HCT116 (cell line): Measurements from ENCODE around the gene MYO1E. TPM values are rescaled to one million over a fixed set of nuclear protein-coding genes. Genes with fewer than 3 reads are reported as not detected.

Experiments used
- ATAC-seq: fragments of 200-7000 bp; cut with Tn5 transposase; 2 replicates; pipeline ENCODE4 v1.9.1; 2020; ENCODE audit warnings: mild to moderate bottlenecking, moderate library complexity
- BruUV-seq: library from RNA; stranded (reverse); fragments of 400-500 nt; replicated peaks from 2 replicates; lab custom pipeline; 2021; lab: Mats Ljungman, UMichigan
- CTCF ChIA-PET: fragments of 300-600 bp; sonication (Branson Sonifier 250); formaldehyde crosslinking; loops from one replicate; lab custom pipeline; 2021; ENCODE audit warnings: antibody characterized with exemption; lab: Charles Lee
- POLR2A ChIA-PET: fragments of 300-600, 350-600 bp; sonication (Branson Sonifier 250); formaldehyde crosslinking; loops from one replicate; lab custom pipeline; 2021; ENCODE audit warnings: antibody characterized with exemption; lab: Charles Lee
- RAD21 ChIA-PET, 2 experiments: fragments of 300-600 bp; sonication (Branson Sonifier 250); formaldehyde crosslinking; loops; one replicate each; lab custom pipeline; 2023; ENCODE audit warnings: low total read pairs in 2 of 2; ENCODE audit not compliant: uncharacterized antibody in 2 of 2, unreplicated experiment in 2 of 2, low non-redundant PET in 1 of 2; lab: Charles Lee
- DNase-seq: peaks from one replicate; pipeline ENCODE4 v3.0.0-alpha.2; 2010; ENCODE audit warnings: low read depth, low spot score
- H2AFZ ChIP-seq: fragments of 200-600 bp; shearing (Covaris generic), sonication (generic); 2 replicates; pipeline ENCODE4 v1.6.1; 2017; ENCODE audit warnings: low read depth, mixed run types, mixed read lengths, antibody characterized with exemption, low read length; ENCODE audit not compliant: poor library complexity, severe bottlenecking
- H3K27ac ChIP-seq: 2 replicates; pipeline ENCODE4 v1.5.1; 2012; ENCODE audit warnings: low read depth, low read length
- H3K27me3 ChIP-seq: fragments of 200-600 bp; sonication (generic); 2 replicates; pipeline ENCODE4 v1.6.1; 2016; ENCODE audit warnings: mixed run types, low read length, mixed read lengths; ENCODE audit not compliant: insufficient read depth
- H3K36me3 ChIP-seq, 2 experiments: fragments of 200-500 bp in 1 of 2; fragments of 200-600 bp in 1 of 2; sonication (Bioruptor generic) in 1 of 2; sonication (generic) in 1 of 2; 2 replicates each; pipeline versions ENCODE4 v1.5.1 to v1.6.1; 2014 to 2016; ENCODE audit warnings: low read length in 2 of 2, inconsistent platforms in 1 of 2, mixed read lengths in 1 of 2, mixed run types in 1 of 2; ENCODE audit not compliant: insufficient read depth in 2 of 2, control insufficient read depth in 1 of 2
- H3K4me1 ChIP-seq, 2 experiments: fragments of 200-600 bp in 1 of 2; sonication (generic) in 1 of 2; 2 replicates each; pipeline versions ENCODE4 v1.5.1 to v1.6.1; 2012 to 2017; ENCODE audit warnings: low read length in 2 of 2, inconsistent platforms in 1 of 2, mild to moderate bottlenecking in 1 of 2, mixed read lengths in 1 of 2, mixed run types in 1 of 2, moderate library complexity in 1 of 2; ENCODE audit not compliant: insufficient read depth in 2 of 2, control insufficient read depth in 1 of 2
- H3K4me2 ChIP-seq: fragments of 200-600 bp; sonication (generic); 2 replicates; pipeline ENCODE4 v1.6.1; 2017; ENCODE audit warnings: mixed run types, low read length, mixed read lengths
- H3K4me3 ChIP-seq, 2 experiments: fragments of 200-600 bp in 1 of 2; sonication (generic) in 1 of 2; replicated peaks in 1 of 2; 2 replicates each; pipeline ENCODE4 v1.5.1; 2011 to 2016; ENCODE audit warnings: low read length in 2 of 2, control low read depth in 1 of 2, low read depth in 1 of 2, mild to moderate bottlenecking in 1 of 2, mixed read lengths in 1 of 2, mixed run types in 1 of 2
- H3K79me2 ChIP-seq: fragments of 200-600 bp; sonication (generic); 2 replicates; pipeline ENCODE4 v1.6.1; 2017; ENCODE audit warnings: mild to moderate bottlenecking, mixed run types, low read length, moderate library complexity, mixed read lengths; ENCODE audit not compliant: insufficient read depth
- H3K9ac ChIP-seq: fragments of 200-600 bp; sonication (generic); 2 replicates; pipeline ENCODE4 v1.6.1; 2016; ENCODE audit warnings: low read length, mixed read lengths
- H3K9me2 ChIP-seq: fragments of 200-600 bp; sonication (generic), shearing (Covaris generic); 2 replicates; pipeline ENCODE4 v1.6.1; 2017; ENCODE audit warnings: mixed run types, mild to moderate bottlenecking, moderate library complexity; ENCODE audit not compliant: insufficient read depth
- H3K9me3 ChIP-seq, 2 experiments: fragments of 200-500 bp in 1 of 2; fragments of 200-600 bp in 1 of 2; sonication (Bioruptor generic) in 1 of 2; sonication (generic) in 1 of 2; 2 replicates each; pipeline ENCODE4 v1.6.1; 2014 to 2017; ENCODE audit warnings: low read length in 2 of 2, mixed read lengths in 2 of 2, inconsistent platforms in 1 of 2, low read depth in 1 of 2, mild to moderate bottlenecking in 1 of 2, mixed run types in 1 of 2, moderate library complexity in 1 of 2; ENCODE audit not compliant: control insufficient read depth in 1 of 2, insufficient read depth in 1 of 2
- H4K20me1 ChIP-seq: fragments of 200-600 bp; sonication (generic), shearing (Covaris generic); 2 replicates; pipeline ENCODE4 v1.6.1; 2017; ENCODE audit warnings: mixed run types, mild to moderate bottlenecking, moderate library complexity; ENCODE audit not compliant: insufficient read depth
- CEBPB ChIP-seq: IDR thresholded peaks from 2 replicates; pipeline ENCODE4 v1.6.1; 2012; ENCODE audit warnings: low read depth
- EZH2 ChIP-seq: fragments of 200-600 bp; sonication (generic); IDR thresholded peaks from 2 replicates; pipeline ENCODE4 v1.6.1; 2017; ENCODE audit warnings: antibody characterized with exemption, mixed run types
- FOSL1 ChIP-seq: IDR thresholded peaks from 2 replicates; pipeline ENCODE4 v1.6.1; 2012; ENCODE audit warnings: low read depth
- POLR2AphosphoS5 ChIP-seq: IDR thresholded peaks from 2 replicates; pipeline ENCODE4 v1.6.1; 2011; ENCODE audit warnings: mild to moderate bottlenecking, low read depth, low read length, moderate library complexity
- RAD21 ChIP-seq: IDR thresholded peaks from 2 replicates; pipeline ENCODE4 v1.6.1; 2012; ENCODE audit warnings: low read depth, mild to moderate bottlenecking
- ZFX ChIP-seq: fragments of 450-650 bp; IDR thresholded peaks from 2 replicates; pipeline ENCODE4 v1.6.1; 2017
- ZNF274 ChIP-seq: fragments of 200-500 bp; sonication (Bioruptor generic); IDR thresholded peaks from 2 replicates; pipeline ENCODE4 v1.6.1; 2014; ENCODE audit warnings: mild to moderate bottlenecking, low read depth, low read length, inconsistent platforms
- intact Hi-C: fragments of 100-400 bp; cut with micrococcal nuclease; formaldehyde crosslinking; loops from 2 replicates; pipeline ENCODE4 v1.10.0; 2022
- total RNA-seq: library from RNA; stranded (reverse); gene quantifications from one replicate; pipeline ENCODE4 v1.2.1, GENCODE V29; 2021; ENCODE audit not compliant: unreplicated experiment
- TF ChIP-seq, protein P1 (sequence below): IDR thresholded peaks from 2 replicates; pipeline ENCODE4 v1.6.1; 2012; ENCODE audit warnings: low read depth
- TF ChIP-seq, protein P2 (sequence below), 3 experiments: fragments of 200-600 bp in 1 of 3; sonication (generic) in 1 of 3; IDR thresholded peaks in 2 of 3; conservative IDR thresholded peaks in 1 of 3; 2 replicates each; pipeline ENCODE4 v1.5.1; 2012 to 2017; ENCODE audit warnings: low read depth in 2 of 3, low read length in 2 of 3, antibody characterized with exemption in 1 of 3, borderline replicate concordance in 1 of 3, control low read depth in 1 of 3, mild to moderate bottlenecking in 1 of 3, mixed read lengths in 1 of 3, mixed run types in 1 of 3, moderate library complexity in 1 of 3; ENCODE audit not compliant: insufficient read depth in 1 of 3
- TF ChIP-seq, protein P3 (sequence below): IDR thresholded peaks from 2 replicates; pipeline ENCODE4 v1.6.1; 2011; ENCODE audit warnings: mild to moderate bottlenecking, low read length, moderate library complexity; ENCODE audit not compliant: insufficient replicate concordance; ENCODE audit errors: extremely low read depth

MYO1E gene
- total RNA-seq, 1 experiment from 2014 or later, result 182 TPM

DNA sequence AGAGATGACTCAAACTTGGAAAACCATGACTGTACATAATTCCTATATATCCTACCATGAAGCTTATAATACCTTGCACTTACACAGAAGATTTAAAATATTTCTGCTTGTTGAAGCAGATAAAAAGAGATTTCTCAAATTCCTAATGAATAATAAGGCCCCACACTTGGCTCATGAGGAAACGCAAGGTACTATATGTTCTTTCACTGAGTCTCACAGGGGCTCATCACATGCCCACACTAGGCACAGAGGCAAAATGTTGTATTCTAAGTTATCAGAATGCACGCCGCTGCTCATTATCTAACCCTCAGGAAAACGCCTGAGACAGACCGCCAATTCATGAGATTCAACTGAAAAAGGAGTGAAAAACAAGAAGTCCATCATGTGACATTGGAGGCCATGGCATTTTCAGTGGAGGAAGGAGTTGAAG lies 5.6 kb downstream of the MYO1E start:
- POLR2A ChIA-PET, result no interaction called here
- no peaks in the 10 kb centered on the region for H4K20me1 ChIP-seq

DNA sequence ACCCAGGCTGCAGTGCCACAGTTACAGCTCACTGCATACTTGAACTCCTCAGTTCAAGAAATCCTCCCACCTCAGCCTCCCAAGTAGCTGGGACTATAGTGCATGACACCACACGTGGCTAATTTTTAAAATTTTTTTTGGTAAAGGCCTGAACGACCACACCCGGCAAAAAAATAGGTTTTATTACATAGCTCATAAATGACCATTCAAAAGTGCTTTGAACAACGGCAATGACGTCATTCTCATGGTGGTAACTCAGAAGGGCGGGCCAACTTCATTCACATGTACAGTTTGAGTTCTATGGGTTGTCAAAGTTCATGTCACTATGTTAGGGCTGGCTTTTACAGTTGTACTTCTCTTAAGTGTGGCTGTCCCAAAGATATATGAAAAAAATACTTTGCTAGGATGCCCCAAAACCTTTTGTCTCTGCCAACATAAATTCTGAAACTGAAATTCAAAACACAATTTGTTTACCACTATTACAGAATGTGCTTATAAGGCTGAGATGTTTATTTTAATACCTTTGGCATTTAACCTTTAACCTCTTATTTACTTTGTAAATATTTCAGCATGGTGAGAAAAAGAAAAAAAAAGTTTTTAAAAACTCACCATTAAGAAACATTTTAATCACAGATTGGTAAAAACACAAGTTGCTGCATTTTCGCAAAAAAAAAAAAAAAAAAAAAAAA lies 6.2 kb downstream of the MYO1E start:
- Histone ChIP-seq H2AFZ (no peak overlapping the region), H3K4me2 (peak overlapping the region; percentile 14), H3K36me3 (no peaks in the 10 kb centered on the region), H3K9me2 (no peaks in the 10 kb centered on the region), H3K9me3 (no peaks in the 10 kb centered on the region), H3K4me3 (no peak overlapping the region), H3K79me2 (peaks cover 89% of the 10 kb centered on the region), H4K20me1 (no peaks in the 10 kb centered on the region), H3K4me1 (peaks cover 10 to 58% of the 10 kb centered on the region in 2 experiments; a peak in 3 of 4 replicates), H3K9ac (no peak overlapping the region), H3K27me3 (no peaks in the 10 kb centered on the region), H3K27ac (no peak overlapping the region)
- no TSS peak for BruUV-seq
- RAD21 ChIA-PET, result no interaction called here
- intact Hi-C loops, result no loop called here
- ATAC-seq (peak; percentile 30; the same call in 1 of the 2 replicates), DNase-seq (no peak)
- TF ChIP-seq FOSL1 (no peak), EZH2 (no peak), CEBPB (no peak), POLR2AphosphoS5 (no peak), RAD21 (no peak)
- TF ChIP-seq, protein P1, sequence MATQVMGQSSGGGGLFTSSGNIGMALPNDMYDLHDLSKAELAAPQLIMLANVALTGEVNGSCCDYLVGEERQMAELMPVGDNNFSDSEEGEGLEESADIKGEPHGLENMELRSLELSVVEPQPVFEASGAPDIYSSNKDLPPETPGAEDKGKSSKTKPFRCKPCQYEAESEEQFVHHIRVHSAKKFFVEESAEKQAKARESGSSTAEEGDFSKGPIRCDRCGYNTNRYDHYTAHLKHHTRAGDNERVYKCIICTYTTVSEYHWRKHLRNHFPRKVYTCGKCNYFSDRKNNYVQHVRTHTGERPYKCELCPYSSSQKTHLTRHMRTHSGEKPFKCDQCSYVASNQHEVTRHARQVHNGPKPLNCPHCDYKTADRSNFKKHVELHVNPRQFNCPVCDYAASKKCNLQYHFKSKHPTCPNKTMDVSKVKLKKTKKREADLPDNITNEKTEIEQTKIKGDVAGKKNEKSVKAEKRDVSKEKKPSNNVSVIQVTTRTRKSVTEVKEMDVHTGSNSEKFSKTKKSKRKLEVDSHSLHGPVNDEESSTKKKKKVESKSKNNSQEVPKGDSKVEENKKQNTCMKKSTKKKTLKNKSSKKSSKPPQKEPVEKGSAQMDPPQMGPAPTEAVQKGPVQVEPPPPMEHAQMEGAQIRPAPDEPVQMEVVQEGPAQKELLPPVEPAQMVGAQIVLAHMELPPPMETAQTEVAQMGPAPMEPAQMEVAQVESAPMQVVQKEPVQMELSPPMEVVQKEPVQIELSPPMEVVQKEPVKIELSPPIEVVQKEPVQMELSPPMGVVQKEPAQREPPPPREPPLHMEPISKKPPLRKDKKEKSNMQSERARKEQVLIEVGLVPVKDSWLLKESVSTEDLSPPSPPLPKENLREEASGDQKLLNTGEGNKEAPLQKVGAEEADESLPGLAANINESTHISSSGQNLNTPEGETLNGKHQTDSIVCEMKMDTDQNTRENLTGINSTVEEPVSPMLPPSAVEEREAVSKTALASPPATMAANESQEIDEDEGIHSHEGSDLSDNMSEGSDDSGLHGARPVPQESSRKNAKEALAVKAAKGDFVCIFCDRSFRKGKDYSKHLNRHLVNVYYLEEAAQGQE, result no peak
- TF ChIP-seq, protein P2, sequence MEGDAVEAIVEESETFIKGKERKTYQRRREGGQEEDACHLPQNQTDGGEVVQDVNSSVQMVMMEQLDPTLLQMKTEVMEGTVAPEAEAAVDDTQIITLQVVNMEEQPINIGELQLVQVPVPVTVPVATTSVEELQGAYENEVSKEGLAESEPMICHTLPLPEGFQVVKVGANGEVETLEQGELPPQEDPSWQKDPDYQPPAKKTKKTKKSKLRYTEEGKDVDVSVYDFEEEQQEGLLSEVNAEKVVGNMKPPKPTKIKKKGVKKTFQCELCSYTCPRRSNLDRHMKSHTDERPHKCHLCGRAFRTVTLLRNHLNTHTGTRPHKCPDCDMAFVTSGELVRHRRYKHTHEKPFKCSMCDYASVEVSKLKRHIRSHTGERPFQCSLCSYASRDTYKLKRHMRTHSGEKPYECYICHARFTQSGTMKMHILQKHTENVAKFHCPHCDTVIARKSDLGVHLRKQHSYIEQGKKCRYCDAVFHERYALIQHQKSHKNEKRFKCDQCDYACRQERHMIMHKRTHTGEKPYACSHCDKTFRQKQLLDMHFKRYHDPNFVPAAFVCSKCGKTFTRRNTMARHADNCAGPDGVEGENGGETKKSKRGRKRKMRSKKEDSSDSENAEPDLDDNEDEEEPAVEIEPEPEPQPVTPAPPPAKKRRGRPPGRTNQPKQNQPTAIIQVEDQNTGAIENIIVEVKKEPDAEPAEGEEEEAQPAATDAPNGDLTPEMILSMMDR (IDR thresholded peaks at IDR 0.05 in 2 of 3, conservative IDR thresholded peaks at IDR 0.05 in 1 of 3; ENCODE audit: borderline replicate concordance in 1 of 3, insufficient read depth in 1 of 3, low read depth in 2 of 3, low read length in 2 of 3), result no peak
- TF ChIP-seq, protein P3, sequence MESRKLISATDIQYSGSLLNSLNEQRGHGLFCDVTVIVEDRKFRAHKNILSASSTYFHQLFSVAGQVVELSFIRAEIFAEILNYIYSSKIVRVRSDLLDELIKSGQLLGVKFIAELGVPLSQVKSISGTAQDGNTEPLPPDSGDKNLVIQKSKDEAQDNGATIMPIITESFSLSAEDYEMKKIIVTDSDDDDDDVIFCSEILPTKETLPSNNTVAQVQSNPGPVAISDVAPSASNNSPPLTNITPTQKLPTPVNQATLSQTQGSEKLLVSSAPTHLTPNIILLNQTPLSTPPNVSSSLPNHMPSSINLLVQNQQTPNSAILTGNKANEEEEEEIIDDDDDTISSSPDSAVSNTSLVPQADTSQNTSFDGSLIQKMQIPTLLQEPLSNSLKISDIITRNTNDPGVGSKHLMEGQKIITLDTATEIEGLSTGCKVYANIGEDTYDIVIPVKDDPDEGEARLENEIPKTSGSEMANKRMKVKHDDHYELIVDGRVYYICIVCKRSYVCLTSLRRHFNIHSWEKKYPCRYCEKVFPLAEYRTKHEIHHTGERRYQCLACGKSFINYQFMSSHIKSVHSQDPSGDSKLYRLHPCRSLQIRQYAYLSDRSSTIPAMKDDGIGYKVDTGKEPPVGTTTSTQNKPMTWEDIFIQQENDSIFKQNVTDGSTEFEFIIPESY, result no peak
- CTCF ChIA-PET, result no interaction called here
- POLR2A ChIA-PET, result no interaction called here

More for the DNA sequence above, 5.6 kb downstream of the MYO1E start:
- CTCF ChIA-PET, result no interaction called here
- intact Hi-C loops, result no loop called here
- H3K4me1 ChIP-seq, result peaks cover 10 to 59% of the 10 kb centered on the region in 2 experiments; a peak in 3 of 4 replicates
- no peaks in the 10 kb centered on the region for H3K9me3 ChIP-seq
- H3K27ac ChIP-seq, result no peak overlapping the region
- RAD21 ChIA-PET, result no interaction called here
- DNase-seq, result no peak
- no peaks in the 10 kb centered on the region for H3K27me3 ChIP-seq
- ATAC-seq, result no peak
- H2AFZ ChIP-seq, result no peak overlapping the region
- peak overlapping the region; percentile 14; the same call in 1 of the 2 replicates for H3K4me2 ChIP-seq
- H3K36me3 ChIP-seq, result no peaks in the 10 kb centered on the region
- H3K9me2 ChIP-seq, result no peaks in the 10 kb centered on the region
- TF ChIP-seq ZNF274 (no peak), ZFX (no peak)
- TF ChIP-seq, all 23 proteins: peak for 0
- BruUV-seq, result no TSS peak
- H3K79me2 ChIP-seq, result peaks cover 90% of the 10 kb centered on the region
- no peak overlapping the region for H3K9ac ChIP-seq
- no peak overlapping the region for H3K4me3 ChIP-seq
